Aorta (tissue), 5 donors: ENCODE data around the gene TULP4. TPM values are rescaled to one million over a fixed set of nuclear protein-coding genes. Genes with fewer than 3 reads are reported as not detected.

Experiments
- ATAC-seq: fragments of 200-7000 bp; cut with Tn5 transposase; one replicate; pipeline ENCODE4 v1.9.1; 2022; ENCODE audit warnings: moderate library complexity; ENCODE audit not compliant: low FRiP score
- DNase-seq, 2 donors: peaks; one replicate each; pipeline ENCODE4 v3.0.0-alpha.2; 2020
- H3K27ac ChIP-seq, 2 donors: one replicate each; pipeline ENCODE4 v1.5.1; 2013; ENCODE audit warnings: low read length in 2 of 2, mild to moderate bottlenecking in 2 of 2, moderate library complexity in 2 of 2, control low read depth in 1 of 2, inconsistent platforms in 1 of 2, low read depth in 1 of 2
- H3K27me3 ChIP-seq, 2 donors: one replicate each; pipeline ENCODE4 v1.6.1; 2013; ENCODE audit warnings: control low read depth in 1 of 2, low read length in 1 of 2, mild to moderate bottlenecking in 1 of 2, moderate library complexity in 1 of 2; ENCODE audit not compliant: insufficient read depth in 2 of 2, control insufficient read depth in 1 of 2
- H3K36me3 ChIP-seq, 2 donors: one replicate each; pipeline ENCODE4 v1.6.1; 2013; ENCODE audit warnings: control low read depth in 1 of 2, low read length in 1 of 2, mild to moderate bottlenecking in 1 of 2; ENCODE audit not compliant: insufficient read depth in 2 of 2, control insufficient read depth in 1 of 2
- H3K4me1 ChIP-seq, 2 donors: one replicate each; pipeline ENCODE4 v1.6.1; 2013; ENCODE audit warnings: low read length in 2 of 2, control low read depth in 1 of 2, mild to moderate bottlenecking in 1 of 2, moderate library complexity in 1 of 2; ENCODE audit not compliant: insufficient read depth in 2 of 2, control insufficient read depth in 1 of 2
- H3K4me3 ChIP-seq, 2 donors: one replicate each; pipeline ENCODE4 v1.5.1; 2013; ENCODE audit warnings: low read length in 2 of 2, control low read depth in 1 of 2, mild to moderate bottlenecking in 1 of 2
- H3K9me3 ChIP-seq: one replicate; pipeline ENCODE4 v1.6.1; 2013; ENCODE audit warnings: mild to moderate bottlenecking, low read length; ENCODE audit not compliant: control insufficient read depth
- WGBS, 2 donors: extraction: QIAGEN DNeasy Blood & Tissue Kit; methylation state at CpG; one replicate each; pipeline ENCODE4 v1.1.7; 2013; 5-methylcytosine and 5-hydroxymethylcytosine counted together
- intact Hi-C, 2 donors: fragments of 100-400 bp; cut with DNase I; formaldehyde crosslinking; loops; one replicate each; pipeline versions ENCODE4 v1.14.2 to v1.15.0; 2022
- polyA plus RNA-seq, 2 donors: library from polyadenylated mRNA; stranded (reverse); fragments of 200-250 nt; gene quantifications; one replicate each; pipeline ENCODE4 v1.2.3, GENCODE V29; 2013
- total RNA-seq, 2 donors: library from RNA; stranded (reverse); fragmentation: NEBNext Ultra II Directional; extraction: Animal tissue kit (Norgen Biotek cat#: 25700); gene quantifications; one replicate each; pipeline ENCODE4 v1.2.1, GENCODE V29; 2021
- donor health status: healthy with polysubstance abuse.
- donor health status: Bipolar disorder and iron deficiency.
- donor health status: DM: no; HTN: no; CAD: no.
- donor health status: DM: no; HTN: no; CAD: no.
- donor health status: DM: yes; HTN: yes; CAD: no.

TULP4 gene
- total and polyA plus RNA-seq, 4 donors = 2.4 to 86.1 (median 40.0) TPM

GRCh38 chr6:158508450-158508849, 196.2 kb downstream of the TULP4 start:
- ATAC-seq (no peak), DNase-seq (no peak)
- Histone ChIP-seq H3K36me3 (peaks cover 0 to 2% of the 10 kb centered on the region in 2 donors), H3K9me3 (no peaks in the 10 kb centered on the region), H3K27ac (no peak overlapping the region), H3K4me3 (no peak overlapping the region), H3K27me3 (no peaks in the 10 kb centered on the region), H3K4me1 (no peaks in the 10 kb centered on the region)
- intact Hi-C loops = no loop called here
- 92 to 94% methylated on average over 5 of the region's 5 CpGs for WGBS, 2 donors

GRCh38 chr6:158509465-158509864, 197.2 kb downstream of the TULP4 start:
- WGBS, 2 donors = 95 to 97% methylated on average over 11 of the region's 11 CpGs
- Histone ChIP-seq H3K27me3 (no peaks in the 10 kb centered on the region), H3K9me3 (no peaks in the 10 kb centered on the region), H3K36me3 (peaks cover 0 to 2% of the 10 kb centered on the region in 2 donors), H3K4me1 (no peaks in the 10 kb centered on the region), H3K27ac (no peak overlapping the region), H3K4me3 (no peak overlapping the region)
- no peak for DNase-seq
- ATAC-seq = no peak
- intact Hi-C loops = no loop called here

DNA sequence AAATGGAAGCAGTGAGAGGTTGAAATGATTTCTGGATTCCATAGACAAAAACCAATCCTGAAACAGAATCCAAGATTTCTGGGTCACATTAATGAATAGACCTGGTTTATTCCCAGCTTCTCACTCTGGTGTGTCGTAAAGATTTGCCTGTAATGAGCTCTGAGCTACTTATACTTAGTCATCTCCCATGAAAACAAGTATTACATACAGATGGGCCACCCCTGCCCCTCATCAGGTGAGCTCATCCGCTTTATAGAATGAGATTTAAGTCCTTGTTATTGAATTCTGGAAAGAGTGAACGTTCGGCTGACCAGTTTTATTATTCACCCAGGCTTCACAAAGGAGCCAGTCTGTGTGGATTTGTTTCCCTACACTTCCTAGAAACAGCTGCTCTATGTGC, 200.5 kb downstream of the TULP4 start:
- DNase-seq (no peak), ATAC-seq (no peak)
- no peaks in the 10 kb centered on the region for H3K4me1 ChIP-seq
- no peaks in the 10 kb centered on the region for H3K9me3 ChIP-seq
- no peak overlapping the region for H3K27ac ChIP-seq
- intact Hi-C loops = no loop called here
- WGBS, 2 donors = 90 to 91% methylated on average over 4 of the region's 4 CpGs
- H3K4me3 ChIP-seq = no peak overlapping the region
- no peaks in the 10 kb centered on the region for H3K36me3 ChIP-seq
- H3K27me3 ChIP-seq = no peaks in the 10 kb centered on the region

- H3K27ac ChIP-seq = no peak overlapping the region
- no peaks in the 10 kb centered on the region for H3K9me3 ChIP-seq
- H3K36me3 ChIP-seq = no peaks in the 10 kb centered on the region
- DNase-seq = no peak
- no peaks in the 10 kb centered on the region for H3K4me1 ChIP-seq
- no peak overlapping the region for H3K4me3 ChIP-seq
- no peak for ATAC-seq
- 90 to 97% methylated on average over 4 of the region's 4 CpGs for WGBS, 2 donors
- intact Hi-C loops = no loop called here
- H3K27me3 ChIP-seq = no peaks in the 10 kb centered on the region
Observed at GRCh38 chr6:158514176-158514575, 201.9 kb downstream of the TULP4 start.

DNA sequence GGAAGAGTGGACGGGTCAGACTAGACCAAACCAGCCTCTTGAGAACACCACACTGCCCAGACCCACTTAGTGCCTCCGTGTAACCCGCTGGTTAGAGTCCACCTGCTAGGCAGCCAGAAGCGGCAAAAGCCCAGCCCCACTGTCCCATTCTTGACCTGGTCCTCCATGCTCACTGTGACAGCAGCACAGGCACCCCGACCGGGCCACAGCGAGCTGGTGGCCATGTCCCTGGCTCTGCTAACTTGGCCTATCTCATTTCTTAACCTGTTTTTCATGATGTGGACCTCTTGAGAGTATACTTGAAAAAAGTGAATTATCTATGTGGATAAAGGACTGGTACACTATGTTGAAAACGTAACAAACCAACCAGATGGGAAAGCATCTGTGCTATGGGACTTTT, 202.7 kb downstream of the TULP4 start:
- Histone ChIP-seq H3K4me1 (no peaks in the 10 kb centered on the region), H3K36me3 (no peaks in the 10 kb centered on the region), H3K27me3 (no peaks in the 10 kb centered on the region), H3K27ac (no peak overlapping the region), H3K9me3 (no peaks in the 10 kb centered on the region), H3K4me3 (no peak overlapping the region)
- ATAC-seq (no peak), DNase-seq (no peak)
- intact Hi-C loops = no loop called here
- WGBS, 2 donors = 94% methylated on average over 8 of the region's 8 CpGs

GRCh38 chr6:158516098-158516497, 203.8 kb downstream of the TULP4 start:
- H3K4me1 ChIP-seq = no peaks in the 10 kb centered on the region
- 30 to 33% methylated on average over 33 of the region's 33 CpGs for WGBS, 2 donors
- no peak for DNase-seq
- H3K9me3 ChIP-seq = no peaks in the 10 kb centered on the region
- no peaks in the 10 kb centered on the region for H3K36me3 ChIP-seq
- no peak for ATAC-seq
- no peaks in the 10 kb centered on the region for H3K27me3 ChIP-seq
- no peak overlapping the region for H3K4me3 ChIP-seq
- H3K27ac ChIP-seq = no peak overlapping the region
- intact Hi-C loops = no loop called here

- no peaks in the 10 kb centered on the region for H3K4me1 ChIP-seq
- no peak overlapping the region for H3K4me3 ChIP-seq
- 90 to 91% methylated on average over 8 of the region's 8 CpGs for WGBS, 2 donors
- no peak overlapping the region for H3K27ac ChIP-seq
- no peaks in the 10 kb centered on the region for H3K27me3 ChIP-seq
- DNase-seq (no peak), ATAC-seq (no peak)
- H3K9me3 ChIP-seq = no peaks in the 10 kb centered on the region
- H3K36me3 ChIP-seq = no peaks in the 10 kb centered on the region
- intact Hi-C loops = no loop called here
Observed at GRCh38 chr6:158517038-158517437, 204.8 kb downstream of the TULP4 start.

- H3K36me3 ChIP-seq = no peaks in the 10 kb centered on the region
- no peak for DNase-seq
- intact Hi-C loops = no loop called here
- H3K9me3 ChIP-seq = no peaks in the 10 kb centered on the region
- H3K4me3 ChIP-seq = no peak overlapping the region
- no peaks in the 10 kb centered on the region for H3K27me3 ChIP-seq
- no peak for ATAC-seq
- H3K4me1 ChIP-seq = no peaks in the 10 kb centered on the region
- WGBS, 2 donors = 78 to 81% methylated on average over 5 of the region's 5 CpGs
- H3K27ac ChIP-seq = no peak overlapping the region
Observed at GRCh38 chr6:158517581-158517980, 205.3 kb downstream of the TULP4 start.

- no peaks in the 10 kb centered on the region for H3K36me3 ChIP-seq
- 15 to 16% methylated on average over 18 of the region's 18 CpGs for WGBS, 2 donors
- H3K4me1 ChIP-seq = no peaks in the 10 kb centered on the region
- DNase-seq (no peak), ATAC-seq (no peak)
- no peak overlapping the region for H3K4me3 ChIP-seq
- H3K27ac ChIP-seq = no peak overlapping the region
- H3K27me3 ChIP-seq = no peaks in the 10 kb centered on the region
- no peaks in the 10 kb centered on the region for H3K9me3 ChIP-seq
- intact Hi-C loops = no loop called here
Observed at GRCh38 chr6:158518191-158519127, 206.2 kb downstream of the TULP4 start.
